HG02852 (cell line): ENCODE data around the gene APBA1.

ENCODE experiments used
- ATAC-seq: cut with Tn5 transposase; IDR thresholded peaks from one replicate; pipeline ENCODE4 v1.9.1; 2021; ENCODE audit warnings: mild to moderate bottlenecking, moderate library complexity; ENCODE audit not compliant: unreplicated experiment

The APBA1 gene

GRCh38 chr9:69380301-69380700 is 291.9 kb downstream of the APBA1 start:
- ATAC-seq = no peak

- no peak for ATAC-seq
Observed at GRCh38 chr9:69379270-69379982, 292.7 kb downstream of the APBA1 start.

GRCh38 chr9:69377981-69378380 is 294.2 kb downstream of the APBA1 start:
- no peak for ATAC-seq
